MM.1S (cell line): ENCODE data around the gene BMPR1A.

Experiments
- CTCF ChIP-seq: fragments of 300-600 bp; sonication (generic); IDR thresholded peaks from 2 replicates; pipeline ENCODE4 v1.5.1; 2016; ENCODE audit warnings: antibody characterized with exemption, low read length, mixed read lengths
- EZH2 ChIP-seq: fragments of 300-600 bp; sonication (generic); optimal IDR thresholded peaks from 2 replicates; pipeline ENCODE3; 2017; ENCODE audit warnings: low read depth, mild to moderate bottlenecking, antibody characterized with exemption, low read length, mixed read lengths

- no peak for TF ChIP-seq CTCF
- no peak for TF ChIP-seq EZH2
Observed at GRCh38 chr10:86823565-86823964, 67.1 kb downstream of the BMPR1A start.
